GM21381 (cell line): Measurements from ENCODE around the gene SLC5A3.

Source experiments
- ATAC-seq: cut with Tn5 transposase; IDR thresholded peaks from one replicate; pipeline ENCODE4 v1.9.1; 2021; ENCODE audit warnings: mild to moderate bottlenecking, moderate library complexity; ENCODE audit not compliant: unreplicated experiment

Gene SLC5A3

GRCh38 chr21:34065027-34065426 lies 8.4 kb upstream of the SLC5A3 start:
- no peak for ATAC-seq

- ATAC-seq: no peak
Observed at GRCh38 chr21:34071683-34072082, 1.7 kb upstream of the SLC5A3 start.

- no peak for ATAC-seq
Observed at GRCh38 chr21:34072145-34073031, 990 bp upstream of the SLC5A3 start.

- peak; percentile 48 for ATAC-seq
Observed at GRCh38 chr21:34073749-34074282, 438 bp downstream of the SLC5A3 start.

GRCh38 chr21:34074283-34075090 lies 1.1 kb downstream of the SLC5A3 start:
- no peak for ATAC-seq

GRCh38 chr21:34075091-34075425 lies 1.7 kb downstream of the SLC5A3 start:
- ATAC-seq: no peak

- no peak for ATAC-seq
Observed at GRCh38 chr21:34075760-34076660, 2.6 kb downstream of the SLC5A3 start.

- ATAC-seq: no peak
Observed at GRCh38 chr21:34076835-34077234, 3.5 kb downstream of the SLC5A3 start.

- no peak for ATAC-seq
Observed at GRCh38 chr21:34077888-34078287, 4.5 kb downstream of the SLC5A3 start.

- ATAC-seq: no peak
Observed at GRCh38 chr21:34078915-34079314, 5.5 kb downstream of the SLC5A3 start.

GRCh38 chr21:34080710-34081109 lies 7.3 kb downstream of the SLC5A3 start:
- no peak for ATAC-seq

GRCh38 chr21:34082769-34083168 lies 9.4 kb downstream of the SLC5A3 start:
- ATAC-seq: no peak

GRCh38 chr21:34083357-34083756 lies 10.0 kb downstream of the SLC5A3 start:
- no peak for ATAC-seq

GRCh38 chr21:34085129-34085528 lies 11.8 kb downstream of the SLC5A3 start:
- ATAC-seq: no peak

GRCh38 chr21:34086887-34087306 lies 13.5 kb downstream of the SLC5A3 start:
- ATAC-seq: no peak

- ATAC-seq: no peak
Observed at GRCh38 chr21:34088752-34089151, 15.4 kb downstream of the SLC5A3 start.

- no peak for ATAC-seq
Observed at GRCh38 chr21:34091032-34091431, 17.7 kb downstream of the SLC5A3 start.

- no peak for ATAC-seq
Observed at GRCh38 chr21:34091607-34092006, 18.2 kb downstream of the SLC5A3 start.

- no peak for ATAC-seq
Observed at GRCh38 chr21:34092262-34092921, 19.0 kb downstream of the SLC5A3 start.

- no peak for ATAC-seq
Observed at GRCh38 chr21:34093083-34093482, 19.7 kb downstream of the SLC5A3 start.
